Astrocyte of the cerebellum (primary cell): ENCODE measurements around the gene MSH3.
A peak's percentile ranks its signal among the peaks of the same experiment; 100 is the strongest.
"Not testable (repeated sequence)": the region's sequence is repeated elsewhere in the genome, so short reads cannot be mapped to it uniquely, and the experiment has no call there.

Experiments
- DNase-seq: peaks from one replicate; pipeline ENCODE4 v3.0.0-alpha.2; 2011; ENCODE audit warnings: low read depth
- H3K4me3 ChIP-seq: 2 replicates; pipeline ENCODE4 v1.5.1; 2011; ENCODE audit warnings: mild to moderate bottlenecking, low read depth, low read length, moderate library complexity
- in situ Hi-C: cut with HindIII; loops from 2 replicates; pipeline ENCODE4 v1.10.0; 2017; ENCODE audit warnings: low sequenced_read_pairs
- TF ChIP-seq, protein P1 (sequence below): IDR thresholded peaks from 2 replicates; pipeline ENCODE4 v1.5.1; 2012; ENCODE audit warnings: low read length, low read depth, moderate library complexity, mild to moderate bottlenecking; ENCODE audit errors: missing control alignments

MSH3 gene

DNA sequence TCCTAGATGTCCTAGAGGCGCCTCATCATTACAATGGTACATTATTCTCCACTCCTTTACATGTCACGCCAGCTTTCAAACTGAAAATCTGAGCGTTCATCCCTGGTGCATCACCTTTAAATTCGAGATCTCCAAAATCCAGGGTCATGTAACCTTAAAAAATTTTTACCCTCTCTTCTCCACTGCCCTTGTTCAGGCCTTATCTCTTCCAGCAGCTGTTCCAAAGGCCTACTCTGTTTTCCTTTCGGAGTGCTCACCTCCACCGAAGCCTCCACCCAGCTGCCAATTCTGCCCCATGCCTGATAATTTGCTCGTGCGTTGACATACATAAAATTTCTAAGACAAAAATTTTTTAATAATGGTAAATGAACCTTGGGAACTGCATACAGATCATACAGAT is 950 bp upstream of the MSH3 start:
- H3K4me3 ChIP-seq = peak overlapping the region; percentile 69
- in situ Hi-C loops = no loop called here
- no peak for DNase-seq
- TF ChIP-seq, protein P1, sequence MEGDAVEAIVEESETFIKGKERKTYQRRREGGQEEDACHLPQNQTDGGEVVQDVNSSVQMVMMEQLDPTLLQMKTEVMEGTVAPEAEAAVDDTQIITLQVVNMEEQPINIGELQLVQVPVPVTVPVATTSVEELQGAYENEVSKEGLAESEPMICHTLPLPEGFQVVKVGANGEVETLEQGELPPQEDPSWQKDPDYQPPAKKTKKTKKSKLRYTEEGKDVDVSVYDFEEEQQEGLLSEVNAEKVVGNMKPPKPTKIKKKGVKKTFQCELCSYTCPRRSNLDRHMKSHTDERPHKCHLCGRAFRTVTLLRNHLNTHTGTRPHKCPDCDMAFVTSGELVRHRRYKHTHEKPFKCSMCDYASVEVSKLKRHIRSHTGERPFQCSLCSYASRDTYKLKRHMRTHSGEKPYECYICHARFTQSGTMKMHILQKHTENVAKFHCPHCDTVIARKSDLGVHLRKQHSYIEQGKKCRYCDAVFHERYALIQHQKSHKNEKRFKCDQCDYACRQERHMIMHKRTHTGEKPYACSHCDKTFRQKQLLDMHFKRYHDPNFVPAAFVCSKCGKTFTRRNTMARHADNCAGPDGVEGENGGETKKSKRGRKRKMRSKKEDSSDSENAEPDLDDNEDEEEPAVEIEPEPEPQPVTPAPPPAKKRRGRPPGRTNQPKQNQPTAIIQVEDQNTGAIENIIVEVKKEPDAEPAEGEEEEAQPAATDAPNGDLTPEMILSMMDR = no peak

DNA sequence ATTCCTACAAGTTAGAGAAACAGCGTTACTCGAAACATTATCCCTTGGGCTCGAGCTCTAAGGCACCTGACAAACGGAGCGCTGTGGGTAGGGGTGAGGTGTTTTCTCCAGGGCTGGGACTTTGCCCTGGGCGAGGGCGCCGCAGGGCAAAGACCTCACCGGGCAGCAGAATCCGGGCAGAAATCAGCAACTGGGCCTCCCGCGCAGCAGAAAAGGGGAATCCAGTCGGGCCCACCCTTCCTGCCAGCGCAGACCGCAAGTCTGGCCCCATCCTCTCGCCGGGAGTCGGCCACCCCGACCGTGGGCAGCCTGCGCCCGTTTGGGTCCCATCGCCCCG is 430 bp upstream of the MSH3 start:
- H3K4me3 ChIP-seq = peak overlapping the region; percentile 69
- DNase-seq = no peak
- in situ Hi-C loops = no loop called here
- TF ChIP-seq, protein P1 = no peak

DNA sequence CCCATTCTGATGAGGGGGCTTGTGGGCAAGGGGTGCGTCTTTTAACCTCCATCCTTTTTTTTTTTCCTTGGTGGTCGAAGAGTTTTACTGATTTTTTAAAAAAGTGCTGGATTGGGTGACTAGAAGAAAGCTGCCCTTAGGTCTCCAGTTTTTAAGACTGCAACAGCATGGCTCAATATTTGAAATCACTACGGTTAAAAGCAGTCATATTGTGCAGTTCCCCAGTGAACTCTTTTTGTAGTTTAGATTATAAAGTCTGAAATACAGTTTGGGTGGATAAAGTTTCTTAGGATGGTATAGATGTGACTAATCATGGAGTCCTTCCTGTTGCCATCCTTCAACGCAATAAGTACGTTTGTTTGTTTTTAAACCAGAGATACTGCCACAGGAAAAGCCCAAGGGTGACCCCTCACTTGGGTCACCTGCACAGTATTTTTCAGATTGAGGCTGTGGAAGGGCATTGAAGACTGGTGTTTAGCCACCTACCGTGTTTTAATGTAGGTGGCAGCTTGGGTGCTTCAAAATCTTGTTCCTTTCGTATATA is 851 bp downstream of the MSH3 start:
- TF ChIP-seq, protein P1 = no peak
- no peak for DNase-seq
- H3K4me3 ChIP-seq = peak overlapping the region; percentile 69
- in situ Hi-C loops = no loop called here

DNA sequence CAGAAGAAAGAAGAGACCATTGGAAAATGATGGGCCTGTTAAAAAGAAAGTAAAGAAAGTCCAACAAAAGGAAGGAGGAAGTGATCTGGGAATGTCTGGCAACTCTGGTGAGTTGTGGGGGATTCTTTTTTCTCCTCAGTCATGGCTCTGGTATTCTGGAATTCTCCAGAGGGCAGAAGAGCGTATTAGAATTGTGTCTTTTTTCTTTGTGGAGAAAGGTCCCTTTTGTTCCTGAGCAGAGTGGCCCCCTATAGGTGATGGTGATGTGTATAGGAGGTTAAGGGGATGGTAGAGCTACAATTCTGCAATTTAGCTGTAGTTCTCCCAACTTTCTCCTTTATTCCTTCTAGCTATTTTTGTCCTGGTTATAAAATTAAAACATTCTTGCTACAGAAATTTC is 2.0 kb downstream of the MSH3 start:
- in situ Hi-C loops = no loop called here
- no peak for DNase-seq
- TF ChIP-seq, protein P1 = peak; percentile 20
- no peak overlapping the region for H3K4me3 ChIP-seq

DNA sequence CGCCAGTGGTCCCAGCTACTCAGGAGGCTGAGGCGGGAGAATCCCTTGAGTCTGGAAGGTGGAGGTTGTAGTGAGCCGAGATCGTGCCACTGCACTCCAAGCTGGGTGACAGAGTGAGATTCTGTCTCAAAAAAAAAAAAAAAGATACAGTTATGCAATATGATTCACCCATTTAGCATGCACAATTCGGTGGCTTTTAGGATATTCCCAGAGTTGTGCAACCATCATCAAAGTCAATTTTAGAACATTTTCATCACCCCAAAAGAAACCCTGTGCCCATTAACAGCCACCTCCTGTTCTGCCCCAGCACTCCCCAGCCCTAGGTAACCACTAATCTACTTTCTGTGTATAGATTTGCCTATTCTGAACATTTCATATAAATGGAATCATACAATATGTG is 4.7 kb downstream of the MSH3 start:
- TF ChIP-seq, protein P1 = no peak
- DNase-seq = no peak
- no peak overlapping the region for H3K4me3 ChIP-seq
- in situ Hi-C loops = no loop called here

DNA sequence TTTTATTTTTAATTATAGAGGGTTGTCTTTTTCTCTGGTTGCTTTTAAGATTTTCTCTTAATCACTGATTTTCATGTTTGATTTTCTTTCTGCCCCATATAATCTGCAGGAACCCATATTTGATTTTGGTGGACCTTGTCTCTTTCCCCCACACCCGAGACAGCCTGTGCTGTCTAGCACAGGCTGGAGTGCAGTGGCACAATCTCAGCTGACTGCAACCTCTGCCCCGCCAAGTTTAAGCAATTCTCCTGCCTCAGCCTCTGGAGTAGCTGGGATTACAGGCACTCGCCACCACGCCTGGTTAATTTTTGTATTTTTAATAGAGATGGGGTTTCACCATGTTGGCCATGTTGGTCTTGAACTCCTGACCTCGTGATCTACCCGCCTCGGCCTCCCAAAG is 6.2 kb downstream of the MSH3 start:
- DNase-seq, in situ Hi-C loops, H3K4me3 ChIP-seq: not testable (repeated sequence)

DNA sequence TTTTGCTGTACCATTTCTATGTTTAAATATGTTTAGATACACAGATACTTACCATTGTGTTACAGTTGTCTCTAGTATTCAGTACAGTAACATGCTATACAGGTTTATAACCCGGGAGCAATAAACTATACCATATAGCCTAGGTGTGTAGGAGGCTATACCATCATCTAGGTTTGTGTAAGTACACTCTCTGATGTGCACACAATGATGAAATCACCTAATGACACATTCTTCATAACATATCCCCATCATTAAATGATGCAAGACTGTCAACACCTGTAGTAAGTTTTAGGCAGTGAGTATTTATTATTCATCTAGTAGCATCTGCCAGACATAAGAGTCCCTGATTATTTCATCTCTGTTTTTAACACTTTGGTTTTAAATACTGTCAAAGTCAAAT is 7.7 kb downstream of the MSH3 start:
- no peak overlapping the region for H3K4me3 ChIP-seq
- TF ChIP-seq, protein P1 = no peak
- in situ Hi-C loops = no loop called here
- DNase-seq = no peak
